GM19023 (cell line): Measurements from ENCODE around the gene GRM2.

Source experiments
- ATAC-seq: cut with Tn5 transposase; IDR thresholded peaks from one replicate; pipeline ENCODE4 v1.9.1; 2021; ENCODE audit warnings: mild to moderate bottlenecking, moderate library complexity; ENCODE audit not compliant: unreplicated experiment

The GRM2 gene

GRCh38 chr3:51679777-51680176 lies 27.1 kb upstream of the GRM2 start:
- no peak for ATAC-seq

GRCh38 chr3:51680196-51680595 lies 26.7 kb upstream of the GRM2 start:
- ATAC-seq = no peak

GRCh38 chr3:51680663-51681230 lies 26.1 kb upstream of the GRM2 start:
- ATAC-seq = no peak

- ATAC-seq = no peak
These were observed 25.4 kb upstream of the GRM2 start for GRCh38 chr3:51681453-51681852.

- peak; percentile 87 for ATAC-seq
These were observed 24.8 kb upstream of the GRM2 start for GRCh38 chr3:51682079-51682478.

DNA sequence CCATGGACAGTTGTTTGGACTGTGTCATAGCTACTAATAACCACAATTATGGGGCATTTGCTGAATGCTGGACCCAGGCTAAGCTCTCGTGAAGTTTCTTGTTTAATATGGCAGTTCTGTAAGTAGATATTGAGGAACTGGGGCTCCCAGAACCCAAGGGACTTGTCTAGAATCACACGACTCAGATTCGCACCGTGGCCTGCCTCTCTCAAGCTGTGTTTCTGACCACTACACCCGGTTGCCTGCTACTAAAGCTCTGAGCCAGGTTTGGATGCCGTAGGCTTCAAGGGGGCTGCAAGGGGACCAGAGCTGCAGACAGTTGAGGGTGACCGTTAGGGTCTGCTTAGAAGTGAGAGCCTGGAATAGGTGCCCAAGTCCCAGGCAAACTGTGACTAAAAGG lies 24.3 kb upstream of the GRM2 start:
- ATAC-seq = no peak

DNA sequence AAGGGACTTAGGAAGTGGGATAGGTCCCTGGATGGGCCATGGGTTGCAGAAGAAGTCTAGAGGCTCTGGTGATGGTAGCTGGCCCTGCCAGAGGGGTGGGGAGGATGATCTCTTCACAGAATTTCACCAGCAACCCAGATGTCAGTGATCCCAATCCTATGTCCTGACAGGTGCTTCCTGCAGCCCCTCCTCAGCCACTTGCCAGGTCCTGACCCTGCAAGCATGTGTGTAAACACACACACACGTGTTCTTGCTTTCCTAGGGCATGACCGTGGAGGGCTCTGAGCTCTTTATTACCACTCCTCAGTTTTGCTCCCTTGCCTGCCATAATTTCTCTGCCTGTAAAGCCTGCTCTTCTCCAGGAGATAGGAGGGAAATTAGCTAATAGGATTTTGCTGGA lies 23.3 kb upstream of the GRM2 start:
- no peak for ATAC-seq

DNA sequence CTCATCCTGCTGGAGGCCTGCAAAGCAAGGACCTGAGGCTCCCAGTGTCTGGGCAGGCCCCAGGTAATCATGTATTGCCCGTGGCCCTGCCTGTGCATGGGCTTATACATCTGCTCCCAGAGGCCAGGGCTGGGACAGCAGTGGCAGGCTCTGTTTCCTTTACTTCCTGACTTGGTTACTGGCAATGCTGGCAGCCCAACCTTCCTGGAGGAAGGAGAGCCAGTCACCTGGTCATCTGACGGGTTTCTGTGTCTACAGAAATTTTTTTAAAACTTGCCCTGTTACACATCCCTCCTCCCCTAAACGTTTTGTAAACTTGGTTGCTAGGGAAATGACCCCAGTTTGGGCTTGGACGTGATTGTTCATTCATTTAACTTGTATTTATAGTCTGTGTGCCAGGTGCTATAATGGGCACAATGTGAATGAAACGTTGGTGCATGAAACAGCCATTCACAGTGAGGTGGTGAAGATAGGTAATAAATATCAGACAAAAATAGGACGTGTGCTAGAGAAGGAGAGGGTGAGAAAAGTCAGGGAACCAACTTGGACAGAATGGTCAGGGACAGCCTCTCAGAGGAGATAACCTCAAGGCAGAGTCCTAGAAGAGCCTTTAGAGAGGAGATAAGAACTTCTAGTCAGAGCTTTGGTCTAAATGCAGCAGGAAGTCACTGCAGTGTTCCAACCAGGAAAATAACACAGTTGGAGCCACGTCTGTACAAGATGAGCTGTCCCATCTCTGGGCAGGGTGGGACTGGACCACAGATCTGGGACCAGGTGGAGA lies 21.7 kb upstream of the GRM2 start:
- no peak for ATAC-seq

- no peak for ATAC-seq
These were observed 20.8 kb upstream of the GRM2 start for GRCh38 chr3:51686056-51686455.

- no peak for ATAC-seq
These were observed 20.2 kb upstream of the GRM2 start for GRCh38 chr3:51686512-51687215.

GRCh38 chr3:51687431-51688205 lies 19.2 kb upstream of the GRM2 start:
- ATAC-seq = no peak

DNA sequence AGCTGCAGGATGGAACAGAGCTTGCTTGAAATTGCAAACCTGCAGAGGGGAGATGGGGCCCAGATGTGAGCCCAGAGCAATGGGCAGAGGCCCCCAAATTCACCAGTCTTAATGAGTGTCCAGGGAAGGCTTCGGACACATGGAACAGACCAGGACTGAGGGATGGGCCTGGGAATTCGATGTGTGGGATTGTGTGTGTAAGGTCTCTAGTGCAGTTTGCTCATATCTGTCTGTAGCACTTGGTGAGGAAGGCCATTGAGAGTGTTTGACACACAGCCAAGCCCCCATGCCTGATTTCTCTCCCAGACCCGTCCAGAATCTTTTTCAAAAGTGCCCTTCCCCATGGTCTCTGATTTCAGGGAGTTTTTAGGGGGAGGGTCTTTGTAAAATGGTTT lies 18.7 kb upstream of the GRM2 start:
- ATAC-seq = no peak

DNA sequence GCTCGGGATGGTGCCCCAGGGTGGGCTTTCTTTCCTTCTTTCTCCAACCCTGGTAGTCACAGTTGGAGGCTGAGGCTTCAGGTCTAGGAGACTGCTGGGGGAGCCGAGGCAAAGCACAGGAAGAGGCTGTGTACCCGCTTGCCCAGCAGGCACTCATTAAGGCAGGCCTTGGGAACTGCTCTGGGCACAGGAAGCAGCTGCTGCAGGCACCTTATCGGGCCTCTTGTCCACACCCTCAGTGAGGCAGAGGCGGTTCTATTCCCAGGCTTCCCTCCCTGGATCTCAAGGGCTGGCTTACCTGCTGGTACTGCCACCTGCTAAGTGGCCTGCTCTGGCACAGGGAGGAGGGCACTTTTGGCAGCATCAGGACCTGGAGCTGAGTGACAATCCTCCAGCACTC lies 15.8 kb upstream of the GRM2 start:
- ATAC-seq = no peak

GRCh38 chr3:51691949-51692348 lies 14.9 kb upstream of the GRM2 start:
- no peak for ATAC-seq

DNA sequence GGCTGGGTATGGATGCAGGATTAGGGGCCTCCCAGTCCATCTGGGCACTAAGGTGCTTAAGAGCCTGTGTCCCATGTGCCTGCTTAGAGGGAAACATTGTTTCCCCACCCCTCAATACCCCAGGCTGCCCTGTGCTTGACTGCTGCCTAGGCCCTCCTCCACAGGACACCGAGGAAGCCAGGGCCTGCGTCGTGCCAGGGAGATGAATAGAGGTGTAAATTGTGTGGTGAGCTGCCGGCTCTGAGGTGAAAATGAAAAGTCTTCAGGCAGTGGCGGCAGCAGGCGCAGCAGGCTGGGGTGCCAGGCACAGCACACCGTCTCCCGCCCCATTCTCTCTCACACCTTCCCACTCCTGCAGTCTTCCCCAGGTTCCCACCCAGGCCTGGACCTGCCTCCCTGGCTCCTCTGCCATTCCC lies 13.9 kb upstream of the GRM2 start:
- no peak for ATAC-seq

DNA sequence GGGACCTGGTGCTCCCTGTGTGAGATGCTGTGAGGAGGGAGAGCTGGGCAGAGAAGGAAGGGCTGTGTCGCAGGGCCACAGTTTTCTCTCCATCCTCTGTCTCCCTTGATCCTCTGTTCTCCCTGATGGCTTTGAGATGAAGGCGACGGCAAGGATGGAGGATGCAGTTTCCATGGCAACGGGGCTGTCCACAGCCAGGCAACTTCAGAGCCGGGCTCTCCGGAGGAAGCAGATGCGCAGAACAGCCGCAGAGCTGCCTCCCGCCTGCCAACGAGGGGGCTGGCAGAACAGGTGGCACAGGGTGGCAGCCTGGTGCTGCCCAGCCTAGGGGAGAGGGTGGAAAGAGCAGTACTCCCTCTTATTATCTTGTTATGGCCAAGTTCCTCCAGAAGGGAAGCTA lies 9.9 kb upstream of the GRM2 start:
- ATAC-seq = no peak

DNA sequence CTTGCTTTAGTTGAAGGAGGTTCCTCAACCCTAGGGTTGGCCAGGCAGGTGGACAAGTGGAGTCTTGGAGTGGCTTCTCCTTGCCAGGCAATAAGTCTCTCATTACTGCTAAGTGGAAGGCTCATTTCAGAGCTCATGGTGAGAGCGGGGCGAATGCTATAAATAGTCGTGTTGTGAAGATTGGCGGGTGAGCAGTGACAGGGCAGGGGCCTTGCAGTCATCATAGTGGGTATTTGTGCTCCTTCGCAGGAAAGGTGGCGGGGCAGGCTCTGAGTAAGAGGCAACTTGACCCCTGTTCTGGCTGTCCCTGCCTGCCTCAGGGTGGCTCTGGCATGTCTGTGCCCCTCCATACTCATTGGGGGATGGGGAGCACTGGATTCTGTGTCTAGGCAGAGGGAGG lies 8.7 kb upstream of the GRM2 start:
- ATAC-seq = no peak

- no peak for ATAC-seq
These were observed 6.5 kb upstream of the GRM2 start for GRCh38 chr3:51700403-51700802.

DNA sequence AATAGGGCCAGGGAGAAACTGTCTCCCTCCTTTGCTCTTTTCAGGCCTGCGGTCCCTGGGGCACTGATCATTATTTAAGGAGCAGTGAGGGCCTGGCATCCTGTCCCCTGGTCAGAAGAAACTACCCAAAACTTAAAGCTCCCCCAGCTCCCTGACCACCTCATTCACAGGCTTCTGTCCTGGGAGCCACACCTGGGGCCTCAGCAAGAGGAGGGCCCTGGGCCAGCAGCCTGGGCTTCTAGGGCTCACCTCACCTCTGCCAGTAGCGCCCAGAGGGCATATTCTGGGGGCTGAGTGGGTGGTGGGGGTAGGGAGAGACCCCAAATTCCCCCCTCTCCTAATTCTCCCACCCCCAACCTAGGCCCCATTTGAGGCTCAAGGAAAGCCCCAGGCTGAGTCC lies 4.7 kb upstream of the GRM2 start:
- no peak for ATAC-seq

DNA sequence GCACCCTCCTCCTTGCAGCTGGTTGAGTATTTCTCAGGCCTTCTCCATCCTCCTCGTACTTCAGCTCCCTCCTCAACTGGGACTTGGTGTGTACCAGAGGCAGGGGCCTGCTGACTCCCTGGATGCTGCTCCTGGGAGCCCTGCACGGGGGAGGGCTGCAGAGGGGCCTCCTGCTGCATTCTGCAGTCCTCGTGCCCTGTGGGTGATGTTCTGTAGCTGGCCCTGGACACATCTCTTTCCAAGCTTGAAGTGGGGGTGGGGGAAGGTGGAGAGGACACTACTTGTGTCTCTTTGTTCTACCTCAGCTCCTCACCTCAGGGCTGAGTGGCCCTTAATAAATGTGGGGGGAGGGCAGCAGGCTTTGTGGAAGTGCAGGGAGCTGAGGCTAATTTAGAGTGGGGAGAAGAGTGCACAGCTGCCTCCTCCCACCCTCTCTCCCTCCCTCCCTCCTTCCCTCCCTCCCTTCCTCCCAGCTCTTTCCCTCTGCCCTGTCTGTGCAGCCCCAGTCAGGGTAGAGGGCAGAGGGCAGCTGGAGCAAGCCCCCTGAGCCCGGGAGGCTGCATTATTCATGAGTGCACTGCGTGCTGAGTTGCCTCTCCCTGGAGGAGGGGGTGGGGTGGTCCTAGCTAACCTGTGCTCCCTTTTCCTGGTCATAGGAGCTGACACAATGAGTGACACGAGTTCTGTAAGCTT lies 3.7 kb upstream of the GRM2 start:
- no peak for ATAC-seq
